Embryonic facial prominence (tissue), 1 donor: ENCODE data around the gene USP7.
"Not testable (repeated sequence)": the region's sequence is repeated elsewhere in the genome, so short reads cannot be mapped to it uniquely, and the experiment has no call there.

Experiments
- DNase-seq: peaks from one replicate; pipeline ENCODE4 v3.0.0-alpha.2; 2016; ENCODE audit errors: extremely low spot score

The USP7 gene

GRCh38 chr16:8972843-8973586, 9.3 kb upstream of the USP7 start:
- no peak for DNase-seq

GRCh38 chr16:8971416-8971815, 7.7 kb upstream of the USP7 start:
- DNase-seq = no peak

GRCh38 chr16:8969202-8969897, 5.6 kb upstream of the USP7 start:
- DNase-seq = not testable (repeated sequence)

- DNase-seq = not testable (repeated sequence)
Observed at GRCh38 chr16:8968054-8968453, 4.3 kb upstream of the USP7 start.

GRCh38 chr16:8967132-8967821, 3.6 kb upstream of the USP7 start:
- DNase-seq = no peak

GRCh38 chr16:8966817-8967131, 3.1 kb upstream of the USP7 start:
- DNase-seq = no peak

GRCh38 chr16:8964462-8964861, 756 bp upstream of the USP7 start:
- no peak for DNase-seq

- DNase-seq = no peak
Observed at GRCh38 chr16:8963010-8963820, 491 bp downstream of the USP7 start.

GRCh38 chr16:8962393-8963009, 1.2 kb downstream of the USP7 start:
- DNase-seq = no peak

GRCh38 chr16:8961811-8962390, 1.8 kb downstream of the USP7 start:
- DNase-seq = no peak

- no peak for DNase-seq
Observed at GRCh38 chr16:8960788-8961109, 3.0 kb downstream of the USP7 start.

- DNase-seq = no peak
Observed at GRCh38 chr16:8959921-8960787, 3.6 kb downstream of the USP7 start.

GRCh38 chr16:8958344-8959167, 5.2 kb downstream of the USP7 start:
- DNase-seq = no peak

GRCh38 chr16:8957509-8958157, 6.1 kb downstream of the USP7 start:
- DNase-seq = no peak

- DNase-seq = no peak
Observed at GRCh38 chr16:8957063-8957397, 6.7 kb downstream of the USP7 start.

GRCh38 chr16:8956265-8957062, 7.2 kb downstream of the USP7 start:
- DNase-seq = no peak

- no peak for DNase-seq
Observed at GRCh38 chr16:8955828-8956227, 7.9 kb downstream of the USP7 start.

GRCh38 chr16:8953064-8953463, 10.6 kb downstream of the USP7 start:
- no peak for DNase-seq
